GM21515 (cell line): ENCODE results near the gene RLN3.
A peak's percentile ranks its signal among the peaks of the same experiment; 100 is the strongest.
"Not testable (repeated sequence)": the region's sequence is repeated elsewhere in the genome, so short reads cannot be mapped to it uniquely, and the experiment has no call there.

Source experiments
- ATAC-seq: cut with Tn5 transposase; IDR thresholded peaks from one replicate; pipeline ENCODE4 v1.9.1; 2021; ENCODE audit not compliant: unreplicated experiment

RLN3 gene

DNA sequence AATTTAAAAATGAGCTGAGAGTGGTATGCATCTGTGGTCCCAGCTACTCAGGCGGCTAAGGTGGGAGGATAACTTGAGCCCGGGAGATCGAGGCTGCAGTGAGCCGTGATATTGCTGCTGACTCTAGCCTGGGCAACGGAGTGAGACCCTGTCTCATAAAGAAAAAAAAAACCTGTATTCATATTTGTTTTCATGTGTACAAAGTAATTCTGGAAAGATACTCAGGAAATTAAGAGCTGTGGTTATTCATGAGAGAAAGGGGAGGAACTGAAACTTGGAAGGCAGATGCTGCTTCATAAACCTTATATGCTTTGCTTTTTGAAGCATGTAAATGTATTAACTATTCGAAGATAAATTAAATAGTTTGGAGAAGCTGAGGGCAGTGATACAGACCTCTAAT lies 8.8 kb upstream of the RLN3 start:
- no peak for ATAC-seq

DNA sequence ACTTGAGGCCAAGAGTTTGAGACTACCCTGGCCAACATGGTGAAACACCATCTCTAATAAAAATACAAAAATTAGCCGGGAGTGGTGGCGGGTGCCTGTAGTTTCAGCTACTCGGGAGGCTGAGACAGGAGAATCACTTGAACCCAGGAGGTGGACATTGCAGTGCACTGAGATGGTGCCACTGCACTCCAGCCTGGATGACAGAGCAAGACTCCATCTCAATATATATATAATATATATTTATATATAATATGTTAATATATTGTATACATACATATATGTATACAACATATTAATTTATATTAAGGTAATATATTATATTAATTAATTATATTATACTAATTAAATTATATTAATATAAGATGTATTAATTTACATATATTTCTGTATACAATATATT lies 8.2 kb upstream of the RLN3 start:
- not testable (repeated sequence) for ATAC-seq

DNA sequence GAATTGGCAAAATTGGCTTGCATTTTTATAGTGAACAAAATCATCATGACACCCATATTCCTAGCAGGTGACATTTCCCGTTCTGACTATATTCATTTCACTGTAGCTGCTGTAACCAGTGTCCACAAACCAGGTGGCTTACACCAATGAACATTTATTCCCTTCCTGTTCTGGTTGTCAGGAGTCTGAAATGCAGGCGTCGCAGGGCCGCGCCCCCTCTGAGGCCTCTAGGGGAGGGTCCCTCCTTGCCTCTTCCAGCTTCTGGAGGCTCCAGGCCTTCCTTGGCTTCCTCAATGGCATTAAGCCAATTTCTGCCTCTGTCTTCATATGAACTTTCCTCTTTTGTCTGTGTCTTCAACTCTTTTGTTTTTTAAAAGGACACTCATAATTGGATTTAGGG lies 6.5 kb upstream of the RLN3 start:
- ATAC-seq = no peak

DNA sequence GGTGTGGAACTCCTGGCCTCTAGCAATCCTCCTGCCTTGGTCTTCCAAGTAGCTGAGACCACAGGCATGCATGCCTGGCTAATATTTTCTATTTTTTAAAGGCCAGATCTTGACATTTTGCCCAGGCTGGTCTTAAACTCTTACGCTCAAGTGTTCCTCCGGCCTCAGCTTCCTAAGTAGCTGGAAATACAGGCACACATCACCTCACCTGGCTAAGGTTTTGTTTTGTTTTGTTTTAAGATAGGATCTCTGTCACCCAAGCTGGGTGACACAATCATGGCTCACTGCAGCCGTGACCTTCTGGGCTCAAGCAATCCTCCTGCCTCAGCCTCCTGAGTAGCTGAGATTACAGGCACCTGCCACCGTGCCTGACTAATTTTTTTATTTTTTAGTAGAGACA lies 5.5 kb upstream of the RLN3 start:
- no peak for ATAC-seq

DNA sequence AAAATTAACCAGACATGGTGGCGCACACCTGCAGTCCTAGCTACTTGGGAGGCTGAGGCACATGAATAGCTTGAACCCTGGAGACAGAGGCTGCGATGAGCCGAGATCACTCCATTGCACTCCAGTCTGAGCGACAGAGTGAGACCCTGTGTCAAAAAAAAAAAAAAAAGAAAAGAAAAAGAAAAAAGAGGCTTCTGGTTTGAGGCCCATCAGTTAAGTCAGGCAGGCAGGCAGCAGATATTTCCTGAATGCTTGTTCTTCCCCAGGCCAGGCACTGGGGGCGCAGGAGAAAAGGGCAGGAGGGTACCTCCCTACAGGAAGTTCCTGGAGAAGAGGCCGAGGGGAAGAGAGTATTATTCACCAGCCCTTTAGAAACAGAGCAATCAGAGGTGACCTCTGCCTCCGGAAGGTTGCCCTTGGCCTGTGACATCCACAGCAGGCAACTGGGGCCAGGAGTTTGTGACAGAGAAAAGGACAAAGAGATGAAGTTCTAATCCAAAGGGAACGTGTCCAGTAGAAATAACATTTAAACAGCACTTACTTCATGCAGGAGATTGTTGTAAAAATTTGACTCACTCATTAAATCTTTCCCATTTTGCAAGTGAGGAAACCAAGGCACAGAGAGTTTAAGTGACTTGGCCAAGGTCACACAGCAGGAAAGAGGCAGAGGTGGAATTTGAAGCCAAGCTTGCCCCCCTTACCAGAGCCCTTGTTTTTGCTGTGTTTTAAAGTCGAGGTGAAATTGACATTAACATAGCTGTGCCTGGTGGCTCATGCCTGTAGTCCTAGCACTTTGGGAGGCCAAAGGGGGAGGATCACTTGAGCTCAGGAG lies 4.3 kb upstream of the RLN3 start:
- ATAC-seq = no peak

DNA sequence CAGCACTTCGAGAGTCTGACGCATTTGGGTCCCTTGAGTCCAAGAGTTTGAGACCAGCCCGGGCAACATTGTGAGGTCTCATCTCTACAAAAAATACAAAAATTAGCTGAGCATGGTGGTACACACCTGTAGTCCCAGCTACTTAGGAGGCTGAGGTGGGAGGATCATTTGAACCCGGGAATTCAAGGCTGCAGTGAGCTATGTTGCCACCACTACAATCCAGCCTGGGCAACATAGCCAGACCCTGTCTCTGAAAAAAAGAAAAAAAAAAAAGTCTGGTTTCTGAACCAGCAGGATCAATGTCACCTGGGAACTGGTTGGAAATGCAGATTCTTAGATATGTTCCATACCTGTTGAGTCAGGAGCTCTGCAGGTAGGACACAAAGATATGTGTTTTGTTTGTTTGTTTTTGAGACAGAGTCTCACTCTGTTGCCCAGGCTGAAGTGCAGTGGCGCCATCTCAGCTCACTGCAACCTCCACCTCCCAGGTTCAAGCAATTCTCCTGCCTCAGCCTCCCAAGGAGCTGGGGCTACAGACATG lies 1.2 kb upstream of the RLN3 start:
- ATAC-seq = not testable (repeated sequence)

DNA sequence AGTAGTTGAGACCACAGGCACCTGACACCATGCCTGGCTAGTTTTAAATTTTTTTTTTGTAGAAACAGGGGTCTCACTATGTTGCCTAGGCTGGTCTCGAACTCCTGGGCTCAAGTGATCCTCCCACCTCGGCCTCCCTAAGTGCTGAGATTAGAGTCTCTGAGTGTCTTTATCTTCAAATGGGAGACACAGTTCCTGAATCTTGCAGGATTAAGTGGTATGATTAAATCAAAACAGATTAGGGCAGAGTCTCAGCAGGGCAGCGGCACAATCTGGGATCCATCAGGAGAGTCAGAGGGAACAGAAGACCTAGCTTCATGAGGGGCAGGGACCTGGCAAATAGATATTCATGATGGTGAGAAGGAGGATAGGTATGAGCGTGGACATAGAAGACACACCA lies 953 bp downstream of the RLN3 start:
- no peak for ATAC-seq

DNA sequence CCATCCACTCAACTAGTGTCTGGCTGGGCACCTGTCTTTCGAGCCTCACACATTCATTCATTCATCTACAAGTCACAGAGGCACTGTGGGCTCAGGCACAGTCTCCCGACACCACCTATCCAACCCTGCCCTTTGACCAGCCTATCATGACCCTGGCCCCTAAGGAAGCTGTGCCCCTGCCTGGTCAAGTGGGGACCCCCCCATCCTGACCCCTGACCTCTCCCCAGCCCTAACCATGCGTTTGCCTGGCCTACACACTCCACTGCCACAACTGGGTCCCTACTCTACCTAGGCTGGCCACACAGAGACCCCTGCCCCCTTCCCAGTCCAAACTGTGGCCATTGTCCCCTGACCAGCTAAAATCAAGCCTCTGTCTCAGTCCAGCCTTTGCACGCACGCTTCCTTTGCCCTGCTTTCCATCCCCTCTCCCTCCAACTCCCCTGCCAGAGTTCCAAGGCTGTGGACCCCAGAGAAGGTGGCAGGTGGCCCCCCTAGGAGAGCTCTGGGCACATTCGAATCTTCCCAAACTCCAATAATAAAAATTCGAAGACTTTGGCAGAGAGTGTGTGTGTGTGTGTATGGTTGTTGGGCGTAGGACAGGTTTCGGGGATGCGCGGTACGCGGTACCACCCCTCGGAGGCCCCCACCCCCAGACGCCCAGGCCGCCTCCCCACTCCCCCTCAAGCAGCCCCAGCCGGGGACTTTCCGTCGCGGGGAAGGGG lies 3.2 kb downstream of the RLN3 start:
- ATAC-seq = no peak

DNA sequence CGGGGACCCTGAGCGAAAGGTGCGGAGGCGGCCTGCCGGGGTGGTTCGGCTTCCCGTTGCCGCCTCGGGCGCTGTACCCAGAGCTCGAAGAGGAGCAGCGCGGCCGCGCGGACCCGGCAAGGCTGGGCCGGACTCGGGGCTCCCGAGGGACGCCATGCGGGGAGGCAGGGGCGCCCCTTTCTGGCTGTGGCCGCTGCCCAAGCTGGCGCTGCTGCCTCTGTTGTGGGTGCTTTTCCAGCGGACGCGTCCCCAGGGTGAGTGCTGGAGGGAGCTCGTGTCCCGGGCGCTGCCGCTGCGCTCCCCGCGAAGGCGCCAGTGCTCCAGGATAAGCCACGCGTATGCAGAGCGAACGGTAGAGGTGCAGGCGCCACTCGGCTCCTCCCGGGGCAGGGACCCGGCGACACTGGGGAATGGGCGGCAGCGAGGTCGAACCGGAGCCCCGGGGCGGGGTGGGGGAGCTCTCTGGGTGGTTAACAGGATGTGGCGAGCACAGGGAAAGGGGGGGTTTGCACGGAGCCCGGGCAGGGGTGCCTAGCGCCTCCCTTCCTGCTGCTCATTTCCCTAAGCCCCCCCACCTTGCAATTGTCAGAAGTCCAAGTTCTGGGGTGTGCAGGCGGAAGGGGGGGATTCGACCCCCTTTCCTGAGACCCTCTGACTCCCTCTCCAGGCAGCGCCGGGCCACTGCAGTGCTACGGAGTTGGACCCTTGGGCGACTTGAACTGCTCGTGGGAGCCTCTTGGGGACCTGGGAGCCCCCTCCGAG lies 4.0 kb downstream of the RLN3 start, which contains the start of gene IL27RA:
IL27RA (plus strand) TSS at position 44 of the 762 bp plus-strand sequence; CDS start at position 155, 111 bp downstream.
- peak; percentile 50 for ATAC-seq

DNA sequence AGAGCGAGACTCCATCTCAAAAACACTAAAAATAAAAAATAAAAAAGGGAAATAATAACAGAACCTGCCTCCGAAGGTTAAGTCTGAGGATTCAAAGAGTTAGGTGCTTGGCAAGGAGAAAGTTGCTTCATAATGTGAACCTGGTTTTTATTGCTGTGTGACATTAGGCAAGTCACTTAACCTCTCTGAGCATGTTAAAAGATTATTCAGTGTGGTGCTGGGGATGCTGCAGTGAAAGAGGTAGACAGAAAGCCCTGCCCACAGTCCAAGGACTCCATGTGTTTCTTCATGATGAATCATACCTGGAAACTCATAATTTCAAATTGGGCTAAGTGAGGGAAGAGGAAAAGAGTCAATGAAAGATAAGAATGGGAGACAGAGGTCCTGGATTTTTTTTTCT lies 6.0 kb downstream of the RLN3 start:
- no peak for ATAC-seq

DNA sequence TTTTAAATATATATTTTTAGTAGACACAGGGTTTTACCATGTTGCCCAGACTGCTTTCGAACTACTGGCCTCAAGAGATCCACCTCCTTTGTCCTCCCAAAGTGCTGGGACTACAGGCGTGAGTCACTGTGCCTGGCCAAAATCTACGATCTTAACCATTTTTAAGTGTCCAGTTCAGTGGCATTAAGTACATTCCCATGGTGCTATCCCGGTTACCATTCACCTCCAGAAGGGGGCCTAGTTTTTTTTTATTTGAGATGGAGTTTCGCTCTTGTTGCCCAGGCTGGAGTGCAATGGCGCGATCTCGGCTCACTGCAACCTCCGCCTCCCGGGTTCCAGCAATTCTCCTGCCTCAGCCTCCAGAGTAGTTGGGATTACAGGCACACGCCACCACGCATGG lies 7.2 kb downstream of the RLN3 start:
- not testable (repeated sequence) for ATAC-seq

DNA sequence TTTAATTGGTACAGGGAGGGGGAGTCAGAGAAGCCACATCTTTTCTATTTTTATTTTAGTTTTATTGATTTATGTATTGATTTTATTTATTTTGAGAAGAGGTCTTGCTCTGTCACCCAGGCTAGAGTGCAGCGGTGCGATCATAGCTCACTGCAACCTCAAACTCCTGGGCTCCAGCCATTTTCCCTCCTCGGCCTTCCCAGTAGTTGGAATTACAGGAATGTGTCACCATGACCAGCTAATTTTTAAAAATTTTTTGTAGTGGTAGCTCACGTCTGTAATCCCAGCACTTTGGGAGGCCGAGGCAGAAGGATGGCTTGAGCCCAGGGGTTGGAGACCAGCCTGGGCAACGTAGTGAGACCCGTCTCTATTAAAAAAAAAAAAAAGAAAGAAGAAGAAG lies 7.8 kb downstream of the RLN3 start:
- no peak for ATAC-seq

DNA sequence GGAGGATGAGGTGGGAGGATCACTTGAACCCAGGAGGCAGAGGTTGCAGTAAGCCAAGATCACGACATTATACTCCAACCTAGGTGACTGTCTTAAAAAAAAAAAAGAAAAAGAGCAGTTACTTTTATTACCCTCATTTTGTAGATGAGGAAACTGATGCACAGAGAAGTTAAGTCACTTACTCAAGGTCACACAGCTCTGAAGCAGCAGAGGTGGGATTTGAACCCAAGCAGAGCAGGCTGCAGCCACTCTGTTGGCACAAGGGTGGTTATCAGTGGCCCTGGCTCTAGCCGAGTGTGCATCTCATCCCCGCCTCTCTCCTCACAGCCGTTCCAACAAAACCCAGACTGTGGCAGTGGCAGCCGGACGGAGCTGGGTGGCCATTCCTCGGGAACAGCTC lies 11.2 kb downstream of the RLN3 start:
- no peak for ATAC-seq

DNA sequence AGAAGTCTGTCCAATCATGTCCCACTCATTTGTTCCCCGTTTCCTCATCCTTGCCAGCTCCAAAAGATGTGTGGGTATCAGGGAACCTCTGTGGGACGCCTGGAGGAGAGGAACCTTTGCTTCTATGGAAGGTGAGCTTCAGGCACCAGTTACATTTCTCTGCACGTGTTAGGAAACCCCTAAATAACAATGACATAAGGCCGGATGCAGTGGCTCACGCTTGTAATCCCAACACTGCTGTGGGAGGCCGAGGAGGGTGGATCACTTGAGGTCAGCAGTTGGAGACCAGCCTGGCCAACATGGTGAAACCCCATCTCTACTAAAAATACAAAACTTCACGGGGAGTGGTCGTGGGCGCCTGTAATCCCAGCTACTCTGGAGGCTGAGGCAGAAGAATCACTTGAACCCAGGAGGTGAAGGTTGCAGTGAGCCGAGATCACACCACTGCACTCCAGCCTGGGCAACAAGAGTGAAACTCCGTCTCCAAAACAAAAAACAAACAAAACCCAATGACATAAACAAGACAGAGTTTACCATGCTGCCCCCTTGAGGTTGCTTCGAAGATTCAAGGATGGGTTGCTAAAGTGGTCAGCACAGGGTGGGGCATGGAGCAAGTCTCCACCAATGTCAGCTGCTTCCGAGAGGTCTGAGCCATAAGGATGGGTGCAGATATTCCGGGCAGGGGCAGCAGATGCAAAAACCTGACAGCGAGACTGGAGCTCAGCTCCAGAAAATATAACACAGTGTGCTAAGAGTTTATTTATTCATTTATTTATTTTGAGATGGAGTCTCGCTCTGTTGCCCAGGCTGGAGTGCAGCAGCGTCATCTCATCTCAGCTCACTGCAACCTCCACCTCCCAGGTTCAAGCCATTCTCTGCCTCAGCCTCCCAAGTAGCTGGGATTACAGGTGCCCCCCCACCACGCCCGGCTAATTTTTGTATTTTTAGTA lies 15.0 kb downstream of the RLN3 start:
- not testable (repeated sequence) for ATAC-seq

DNA sequence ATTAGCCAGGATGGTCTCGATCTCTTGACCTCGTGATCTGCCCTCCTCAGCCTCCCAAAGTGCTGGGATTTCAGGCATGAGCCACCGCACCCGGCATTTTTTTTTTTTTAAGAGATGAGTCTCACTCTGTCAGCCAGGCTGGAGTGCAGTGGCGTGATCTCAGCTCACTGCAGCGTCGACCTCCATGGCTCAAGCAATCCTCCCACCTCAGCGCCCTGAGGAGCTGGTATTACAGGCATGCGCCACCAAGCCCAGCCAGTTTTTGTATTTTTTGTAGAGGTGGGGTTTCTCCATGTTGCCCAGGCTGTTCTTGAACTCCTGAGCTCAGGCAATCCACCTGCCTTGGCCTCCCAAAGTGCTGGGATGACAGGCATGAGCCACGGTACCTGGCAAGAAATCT lies 19.9 kb downstream of the RLN3 start:
- not testable (repeated sequence) for ATAC-seq

DNA sequence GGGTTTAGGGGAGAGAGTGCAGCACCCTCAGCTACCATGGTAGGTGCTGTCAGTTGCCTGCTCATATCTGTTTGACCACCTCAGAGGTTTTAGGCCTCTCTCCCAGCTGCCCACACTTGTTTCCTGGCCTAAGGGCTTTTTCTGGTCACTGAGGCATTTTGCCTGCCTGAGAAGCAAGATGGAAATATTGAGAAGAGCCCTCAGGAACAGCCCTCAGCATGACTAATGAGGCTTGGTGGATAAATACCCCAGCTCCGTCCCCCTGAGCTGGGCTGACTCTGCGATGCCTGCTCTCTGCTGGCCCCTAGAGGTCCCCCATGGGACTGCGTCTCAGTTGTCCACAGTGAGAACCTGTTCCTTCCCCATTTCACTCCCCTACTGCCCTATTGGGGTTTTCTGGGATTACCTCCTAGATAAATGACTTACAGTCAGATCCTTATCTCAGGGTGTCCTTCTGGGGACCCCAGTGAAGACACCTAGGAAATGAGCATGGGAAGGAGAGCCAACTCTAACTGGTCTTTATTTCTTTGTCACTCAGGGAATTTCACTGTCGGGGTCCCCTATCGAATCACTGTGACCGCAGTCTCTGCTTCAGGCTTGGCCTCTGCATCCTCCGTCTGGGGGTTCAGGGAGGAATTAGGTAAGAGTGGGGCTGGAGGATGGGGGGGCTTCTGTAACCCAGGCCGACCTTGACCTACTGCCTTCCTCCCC lies 20.6 kb downstream of the RLN3 start:
- no peak for ATAC-seq

DNA sequence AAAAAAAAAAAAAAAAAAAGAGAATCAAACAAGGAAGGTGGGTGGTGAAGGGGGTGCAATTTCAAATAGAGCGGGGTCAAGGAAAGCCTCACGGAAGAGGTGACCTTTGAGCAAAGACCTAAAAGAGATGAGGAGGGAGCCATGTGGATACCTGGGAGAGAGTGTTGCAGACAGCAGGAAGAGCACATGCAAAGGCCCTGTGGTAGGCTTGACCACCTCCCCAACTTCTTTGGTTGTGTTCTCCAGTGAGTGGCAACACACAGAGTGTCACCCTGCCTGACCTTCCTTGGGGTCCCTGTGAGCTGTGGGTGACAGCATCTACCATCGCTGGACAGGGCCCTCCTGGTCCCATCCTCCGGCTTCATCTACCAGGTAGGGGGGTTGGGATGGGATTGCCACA lies 22.6 kb downstream of the RLN3 start:
- no peak for ATAC-seq

DNA sequence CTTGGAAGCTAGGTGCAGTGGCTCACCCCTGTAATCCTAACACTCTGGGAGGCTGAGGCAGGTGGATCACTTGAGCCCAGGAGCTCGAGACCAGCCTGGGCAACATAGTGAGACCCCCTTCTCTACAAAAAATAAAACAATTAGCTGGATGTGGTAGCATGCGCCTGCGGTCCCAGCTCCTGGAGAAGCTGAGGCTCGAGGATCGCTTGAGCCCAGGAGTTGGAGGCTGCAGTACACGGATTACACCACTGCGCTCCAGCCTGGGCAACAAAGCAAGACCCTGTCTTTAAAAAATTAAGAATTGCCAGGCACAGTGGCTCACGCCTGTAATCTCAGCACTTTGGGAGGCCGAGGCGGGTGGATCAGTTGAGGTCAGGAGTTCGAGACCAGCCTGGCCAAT lies 23.0 kb downstream of the RLN3 start:
- ATAC-seq = not testable (repeated sequence)

DNA sequence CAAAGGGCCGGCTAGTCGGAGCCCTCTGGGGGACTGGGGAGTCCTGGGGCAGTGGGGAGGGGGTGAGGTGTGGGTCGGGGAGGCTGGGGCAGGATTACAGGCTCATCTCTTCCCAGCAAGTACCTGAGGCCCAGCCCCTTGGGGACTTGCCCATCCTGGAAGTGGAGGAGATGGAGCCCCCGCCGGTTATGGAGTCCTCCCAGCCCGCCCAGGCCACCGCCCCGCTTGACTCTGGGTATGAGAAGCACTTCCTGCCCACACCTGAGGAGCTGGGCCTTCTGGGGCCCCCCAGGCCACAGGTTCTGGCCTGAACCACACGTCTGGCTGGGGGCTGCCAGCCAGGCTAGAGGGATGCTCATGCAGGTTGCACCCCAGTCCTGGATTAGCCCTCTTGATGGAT lies 24.0 kb downstream of the RLN3 start:
- no peak for ATAC-seq

DNA sequence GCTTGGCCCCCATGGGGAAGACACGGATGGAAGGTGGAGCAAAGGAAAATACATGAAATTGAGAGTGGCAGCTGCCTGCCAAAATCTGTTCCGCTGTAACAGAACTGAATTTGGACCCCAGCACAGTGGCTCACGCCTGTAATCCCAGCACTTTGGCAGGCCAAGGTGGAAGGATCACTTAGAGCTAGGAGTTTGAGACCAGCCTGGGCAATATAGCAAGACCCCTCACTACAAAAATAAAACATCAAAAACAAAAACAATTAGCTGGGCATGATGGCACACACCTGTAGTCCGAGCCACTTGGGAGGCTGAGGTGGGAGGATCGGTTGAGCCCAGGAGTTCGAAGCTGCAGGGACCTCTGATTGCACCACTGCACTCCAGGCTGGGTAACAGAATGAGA lies 24.5 kb downstream of the RLN3 start:
- no peak for ATAC-seq
